Nephron (organoid): Measurements from ENCODE around the gene CALCOCO1.
"Not testable (repeated sequence)": the region's sequence is repeated elsewhere in the genome, so short reads cannot be mapped to it uniquely, and the experiment has no call there.

Experiments
- H3K27ac Mint-ChIP-seq, 3 experiments: 2 replicates each; pipeline ENCODE4 v1.8.0; 2020; ENCODE audit warnings: mixed read lengths in 3 of 3, mild to moderate bottlenecking in 2 of 3, moderate library complexity in 1 of 3
- H3K27me3 Mint-ChIP-seq: 2 replicates; pipeline ENCODE4 v1.8.0; 2021; ENCODE audit warnings: low read depth, mild to moderate bottlenecking, moderate library complexity, mixed read lengths
- H3K36me3 Mint-ChIP-seq: 2 replicates; pipeline ENCODE4 v1.8.0; 2020; ENCODE audit warnings: low read depth, mixed read lengths
- H3K4me1 Mint-ChIP-seq: 2 replicates; pipeline ENCODE4 v1.8.0; 2020; ENCODE audit warnings: mixed read lengths
- H3K4me3 Mint-ChIP-seq, 3 experiments: 2 replicates each; pipeline ENCODE4 v1.8.0; 2020; ENCODE audit warnings: mild to moderate bottlenecking in 3 of 3, mixed read lengths in 3 of 3, moderate library complexity in 2 of 3
- H3K9me3 Mint-ChIP-seq: 2 replicates; pipeline ENCODE4 v1.8.0; 2020; ENCODE audit warnings: mixed read lengths
- CTCF ChIP-seq, 3 experiments: fragments of 200-600 bp; sonication (generic); IDR thresholded peaks; one replicate each; pipeline ENCODE4 v1.5.0; 2021; ENCODE audit warnings: antibody characterized with exemption in 3 of 3; ENCODE audit not compliant: unreplicated experiment in 3 of 3

The CALCOCO1 gene

DNA sequence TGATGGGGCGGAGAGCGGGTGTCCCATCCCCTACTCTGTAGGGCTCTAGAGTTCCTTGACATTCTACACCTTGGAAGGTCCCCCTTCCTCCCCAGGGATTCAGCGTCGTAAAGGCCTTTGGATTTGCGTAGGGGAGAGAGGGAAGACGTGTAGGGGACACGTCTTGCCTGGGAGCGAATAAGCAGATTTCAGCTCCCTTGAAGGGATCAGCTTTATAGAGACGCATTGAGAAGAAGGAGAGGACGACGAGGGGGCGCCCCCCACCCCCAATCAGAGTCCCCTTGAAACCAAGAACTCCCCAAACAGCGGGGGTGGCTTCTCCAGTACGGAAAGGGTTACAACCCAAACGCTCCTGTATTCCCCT lies 324 bp downstream of the CALCOCO1 start:
- H3K9me3 Mint-ChIP-seq: no peaks in the 10 kb centered on the region
- H3K36me3 Mint-ChIP-seq: peaks cover 35% of the 10 kb centered on the region
- TF ChIP-seq CTCF (IDR thresholded peaks at IDR 0.05; ENCODE audit: unreplicated experiment in 3 of 3): no peak
- H3K4me1 Mint-ChIP-seq: peaks cover 29% of the 10 kb centered on the region
- peaks cover 10% of the 10 kb centered on the region for H3K27me3 Mint-ChIP-seq
- H3K4me3 Mint-ChIP-seq: peak overlapping the region; percentile 92 to 95 (median 94)
- peak overlapping the region; percentile 31 to 88 (median 87) for H3K27ac Mint-ChIP-seq

- Mint-ChIP-seq H3K4me3 (peak overlapping the region; percentile 92 to 95 (median 94)), H3K4me1 (peaks cover 29% of the 10 kb centered on the region), H3K36me3 (peaks cover 41% of the 10 kb centered on the region), H3K9me3 (no peaks in the 10 kb centered on the region), H3K27ac (peak overlapping the region in 1 of 3 experiments; percentile 34), H3K27me3 (peaks cover 8% of the 10 kb centered on the region)
- TF ChIP-seq CTCF (IDR thresholded peaks at IDR 0.05; ENCODE audit: unreplicated experiment in 3 of 3): no peak
Observed at GRCh38 chr12:53726341-53726740, 911 bp downstream of the CALCOCO1 start.

GRCh38 chr12:53725824-53726223 lies 1.4 kb downstream of the CALCOCO1 start:
- peaks cover 4% of the 10 kb centered on the region for H3K27me3 Mint-ChIP-seq
- peak overlapping the region in 2 of 3 experiments; percentile 34 to 46 for H3K27ac Mint-ChIP-seq
- no peak for TF ChIP-seq CTCF (IDR thresholded peaks at IDR 0.05; ENCODE audit: unreplicated experiment in 3 of 3)
- H3K36me3 Mint-ChIP-seq: peaks cover 45% of the 10 kb centered on the region
- H3K4me1 Mint-ChIP-seq: peaks cover 29% of the 10 kb centered on the region
- H3K9me3 Mint-ChIP-seq: no peaks in the 10 kb centered on the region
- peak overlapping the region; percentile 92 to 95 (median 94) for H3K4me3 Mint-ChIP-seq

DNA sequence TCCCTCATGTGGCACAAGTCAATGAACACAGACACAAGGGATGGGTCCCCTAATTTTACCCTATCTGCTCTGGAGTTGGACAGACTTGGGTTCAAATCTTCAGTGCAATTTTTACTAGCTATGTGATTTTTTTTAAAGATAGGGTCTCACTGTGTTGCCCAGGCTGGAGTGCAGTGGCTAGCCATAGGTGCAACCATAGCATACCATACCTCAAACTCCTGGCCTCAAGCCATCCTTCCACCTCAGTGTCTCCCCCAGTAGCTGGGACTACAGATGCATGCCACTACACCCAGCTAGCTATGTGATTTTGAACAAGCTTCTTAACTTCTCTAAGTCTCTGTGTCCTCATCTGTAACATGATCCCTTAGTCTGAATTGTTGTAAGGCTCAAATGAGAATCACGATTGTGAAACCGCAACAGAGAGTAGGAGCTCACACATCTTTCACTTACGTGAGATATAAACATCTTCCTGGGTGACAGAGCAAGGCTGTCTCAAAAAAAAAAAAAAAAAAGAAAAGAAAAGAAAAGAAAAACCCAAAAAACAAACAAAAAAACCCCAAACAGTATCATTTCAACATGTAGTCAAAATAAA lies 4.7 kb downstream of the CALCOCO1 start:
- H3K27ac Mint-ChIP-seq: no peak overlapping the region
- peaks cover 19% of the 10 kb centered on the region for H3K4me1 Mint-ChIP-seq
- H3K27me3 Mint-ChIP-seq: no peaks in the 10 kb centered on the region
- H3K9me3 Mint-ChIP-seq: no peaks in the 10 kb centered on the region
- peaks cover 67% of the 10 kb centered on the region for H3K36me3 Mint-ChIP-seq
- no peak for TF ChIP-seq CTCF (IDR thresholded peaks at IDR 0.05; ENCODE audit: unreplicated experiment in 3 of 3)
- H3K4me3 Mint-ChIP-seq: no peak overlapping the region

GRCh38 chr12:53720946-53721345 lies 6.3 kb downstream of the CALCOCO1 start:
- no peak for TF ChIP-seq CTCF (IDR thresholded peaks at IDR 0.05; ENCODE audit: unreplicated experiment in 3 of 3)
- Mint-ChIP-seq H3K36me3 (peaks cover 83% of the 10 kb centered on the region), H3K27ac (no peak overlapping the region), H3K4me1 (peaks cover 6% of the 10 kb centered on the region), H3K9me3 (no peaks in the 10 kb centered on the region), H3K4me3 (peak overlapping the region in 1 of 3 experiments; percentile 5), H3K27me3 (no peaks in the 10 kb centered on the region)

- TF ChIP-seq CTCF (IDR thresholded peaks at IDR 0.05; ENCODE audit: unreplicated experiment in 3 of 3): no peak
- Mint-ChIP-seq H3K36me3 (peaks cover 85% of the 10 kb centered on the region), H3K4me3 (no peak overlapping the region), H3K4me1 (no peaks in the 10 kb centered on the region), H3K9me3 (no peaks in the 10 kb centered on the region), H3K27me3 (no peaks in the 10 kb centered on the region), H3K27ac (no peak overlapping the region)
Observed at GRCh38 chr12:53719649-53720048, 7.6 kb downstream of the CALCOCO1 start.

GRCh38 chr12:53718567-53718966 lies 8.7 kb downstream of the CALCOCO1 start:
- not testable (repeated sequence) for H3K27ac Mint-ChIP-seq, H3K4me3 Mint-ChIP-seq, H3K9me3 Mint-ChIP-seq, H3K27me3 Mint-ChIP-seq, H3K4me1 Mint-ChIP-seq
- H3K36me3 Mint-ChIP-seq: peaks cover 85% of the 10 kb centered on the region
